AG04449 (cell line): Measurements from ENCODE around the gene CTNNA3.

ENCODE experiments used
- CTCF ChIA-PET: fragments of 350-600 bp; formaldehyde crosslinking; extraction: SDS; loops from one replicate; lab custom pipeline; 2021; ENCODE audit warnings: antibody characterized with exemption; lab: Yijun Ruan, JAX
- POLR2A ChIA-PET: fragments of 400-600, 350-600 bp; formaldehyde crosslinking; extraction: SDS; loops from one replicate; lab custom pipeline; 2020; ENCODE audit warnings: antibody characterized with exemption, inconsistent platforms; lab: Yijun Ruan, JAX
- DNase-seq: peaks from one replicate; pipeline ENCODE4 v3.0.0-alpha.2; 2010; ENCODE audit warnings: low read depth, low spot score
- H3K4me3 ChIP-seq: 2 replicates; pipeline ENCODE4 v1.5.1; 2011; ENCODE audit warnings: low read depth, mild to moderate bottlenecking, control low read depth, low read length
- TF ChIP-seq, protein P1 (sequence below): IDR thresholded peaks from one replicate; pipeline ENCODE4 v1.5.1; 2011; ENCODE audit warnings: mild to moderate bottlenecking, moderate library complexity, low read length, control low read depth, inconsistent platforms; ENCODE audit not compliant: insufficient read depth; ENCODE audit errors: missing control alignments

CTNNA3 gene

DNA sequence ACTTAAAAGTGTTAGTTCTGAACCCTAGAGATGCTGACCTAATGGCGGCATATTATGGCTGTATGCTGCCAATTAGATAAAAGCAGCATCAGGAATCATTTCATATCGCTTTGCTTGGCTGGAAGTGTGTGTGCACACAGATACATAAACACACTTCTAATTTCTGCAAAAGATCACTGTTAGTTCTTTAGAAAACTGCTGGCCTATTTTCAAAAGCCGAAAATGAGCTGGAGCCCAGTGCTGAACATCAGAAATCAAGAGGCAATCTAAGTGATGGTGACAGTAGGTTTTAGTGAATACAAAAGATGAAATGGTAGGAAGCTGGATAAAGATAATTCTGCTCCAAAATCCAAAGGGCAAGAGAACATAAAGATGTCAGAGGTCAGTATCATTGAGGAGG, 1516.0 kb downstream of the CTNNA3 start:
- ChIA-PET POLR2A (no interaction called here), CTCF (interaction anchor here (0.6 to 1.8 kb wide), 5 partner anchors 16 to 754 kb away, joined by 3 to 8 read pairs (median 3); no protein-coding TSS in a partner anchor)
- DNase-seq: no peak
- TF ChIP-seq, protein P1, sequence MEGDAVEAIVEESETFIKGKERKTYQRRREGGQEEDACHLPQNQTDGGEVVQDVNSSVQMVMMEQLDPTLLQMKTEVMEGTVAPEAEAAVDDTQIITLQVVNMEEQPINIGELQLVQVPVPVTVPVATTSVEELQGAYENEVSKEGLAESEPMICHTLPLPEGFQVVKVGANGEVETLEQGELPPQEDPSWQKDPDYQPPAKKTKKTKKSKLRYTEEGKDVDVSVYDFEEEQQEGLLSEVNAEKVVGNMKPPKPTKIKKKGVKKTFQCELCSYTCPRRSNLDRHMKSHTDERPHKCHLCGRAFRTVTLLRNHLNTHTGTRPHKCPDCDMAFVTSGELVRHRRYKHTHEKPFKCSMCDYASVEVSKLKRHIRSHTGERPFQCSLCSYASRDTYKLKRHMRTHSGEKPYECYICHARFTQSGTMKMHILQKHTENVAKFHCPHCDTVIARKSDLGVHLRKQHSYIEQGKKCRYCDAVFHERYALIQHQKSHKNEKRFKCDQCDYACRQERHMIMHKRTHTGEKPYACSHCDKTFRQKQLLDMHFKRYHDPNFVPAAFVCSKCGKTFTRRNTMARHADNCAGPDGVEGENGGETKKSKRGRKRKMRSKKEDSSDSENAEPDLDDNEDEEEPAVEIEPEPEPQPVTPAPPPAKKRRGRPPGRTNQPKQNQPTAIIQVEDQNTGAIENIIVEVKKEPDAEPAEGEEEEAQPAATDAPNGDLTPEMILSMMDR: no peak
- H3K4me3 ChIP-seq: no peak overlapping the region

DNA sequence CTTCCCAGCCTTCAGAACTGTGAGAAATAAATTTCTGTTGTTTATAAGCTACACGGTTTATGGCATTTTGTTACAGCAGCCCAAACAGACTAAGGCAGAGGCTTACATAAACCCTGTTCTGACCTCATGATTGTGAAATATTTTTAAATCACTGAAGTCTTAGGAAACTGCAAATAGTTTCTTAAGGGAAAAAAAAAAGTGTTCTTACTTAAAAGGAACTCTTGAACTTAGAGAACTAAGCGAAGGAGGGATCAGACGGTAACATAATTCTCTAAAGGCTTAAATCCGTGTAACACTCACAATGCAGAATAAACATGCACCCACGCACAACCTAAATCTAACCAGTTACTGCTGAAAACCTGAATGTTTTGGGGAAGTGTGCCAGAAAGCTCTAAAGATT, 1519.2 kb downstream of the CTNNA3 start:
- H3K4me3 ChIP-seq: no peak overlapping the region
- POLR2A ChIA-PET: no interaction called here
- CTCF ChIA-PET: no interaction called here
- TF ChIP-seq, protein P1: no peak
- no peak for DNase-seq

DNA sequence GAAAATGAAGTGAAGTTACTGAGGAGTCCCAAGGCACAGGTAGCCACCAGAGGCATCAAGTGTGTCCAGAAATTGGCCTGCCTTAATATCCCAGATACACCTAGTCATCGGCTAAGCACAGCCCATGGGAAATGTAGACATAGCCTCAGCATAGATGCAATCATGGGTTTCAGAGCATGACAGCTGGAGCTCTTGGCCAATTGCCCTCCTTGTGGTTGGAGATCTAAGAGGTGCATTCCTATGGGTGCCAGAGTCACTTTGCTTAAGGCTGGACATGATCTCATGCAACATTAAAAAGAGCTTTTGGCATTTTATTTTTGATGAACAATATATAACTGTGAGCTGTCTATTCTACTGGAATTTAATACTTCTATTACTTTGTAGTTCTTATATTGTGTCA, 1528.2 kb downstream of the CTNNA3 start:
- TF ChIP-seq, protein P1: no peak
- no peak overlapping the region for H3K4me3 ChIP-seq
- DNase-seq: no peak
- CTCF ChIA-PET: no interaction called here
- POLR2A ChIA-PET: no interaction called here

DNA sequence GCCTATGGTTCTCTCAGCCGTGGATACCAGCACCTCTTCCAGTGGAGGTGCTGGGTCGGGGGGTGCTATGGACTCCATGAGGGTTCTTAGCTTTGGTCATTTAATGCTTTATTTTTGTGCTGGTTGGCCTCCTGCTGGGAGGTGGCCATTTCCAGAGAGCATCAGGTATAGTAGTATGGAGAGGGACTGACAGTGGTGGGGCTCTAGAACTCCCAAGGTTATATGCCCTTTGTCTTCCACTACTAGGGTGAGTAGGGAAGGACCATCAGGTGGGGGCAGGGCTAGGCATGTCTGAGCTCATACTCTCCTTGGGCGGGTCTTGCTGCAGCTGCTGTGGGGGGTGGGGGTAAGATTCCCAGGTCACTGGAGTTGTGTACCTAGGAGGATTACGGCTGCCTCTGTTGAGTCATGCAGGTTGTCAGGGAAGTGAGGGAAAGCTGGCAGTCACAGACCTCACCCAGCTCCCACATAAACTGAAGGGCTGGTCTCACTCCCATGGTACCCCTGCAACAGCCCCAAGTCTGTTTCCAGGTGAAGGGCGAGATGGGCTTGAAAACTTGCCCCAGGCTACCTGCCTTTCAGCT, 1533.3 kb downstream of the CTNNA3 start:
- no peak for DNase-seq
- TF ChIP-seq, protein P1: no peak
- ChIA-PET POLR2A (interaction anchor here (0.6 kb wide), 1 partner anchor 273 kb away, joined by 5 read pairs; no protein-coding TSS in a partner anchor), CTCF (no interaction called here)
- no peak overlapping the region for H3K4me3 ChIP-seq

DNA sequence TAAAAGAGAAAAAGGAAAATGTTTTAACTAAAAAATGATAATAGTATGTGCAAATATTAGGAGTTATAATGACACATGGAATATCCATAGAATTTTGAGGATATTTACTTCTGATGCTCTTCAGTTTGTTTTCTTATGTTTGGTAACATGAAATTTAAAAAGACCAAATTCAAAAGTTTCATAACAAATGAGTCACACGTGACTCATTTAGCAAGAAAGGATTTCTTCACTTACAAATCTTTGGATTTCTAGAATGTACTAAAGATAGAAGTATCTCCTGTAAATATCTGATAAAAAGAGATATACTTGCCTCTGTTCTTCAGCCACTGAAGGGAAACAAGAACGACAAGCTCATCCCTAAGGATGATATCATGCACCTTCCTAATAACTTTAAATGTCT, 1544.6 kb downstream of the CTNNA3 start:
- CTCF ChIA-PET: no interaction called here
- no peak for DNase-seq
- POLR2A ChIA-PET: no interaction called here
- no peak overlapping the region for H3K4me3 ChIP-seq
- TF ChIP-seq, protein P1: no peak

DNA sequence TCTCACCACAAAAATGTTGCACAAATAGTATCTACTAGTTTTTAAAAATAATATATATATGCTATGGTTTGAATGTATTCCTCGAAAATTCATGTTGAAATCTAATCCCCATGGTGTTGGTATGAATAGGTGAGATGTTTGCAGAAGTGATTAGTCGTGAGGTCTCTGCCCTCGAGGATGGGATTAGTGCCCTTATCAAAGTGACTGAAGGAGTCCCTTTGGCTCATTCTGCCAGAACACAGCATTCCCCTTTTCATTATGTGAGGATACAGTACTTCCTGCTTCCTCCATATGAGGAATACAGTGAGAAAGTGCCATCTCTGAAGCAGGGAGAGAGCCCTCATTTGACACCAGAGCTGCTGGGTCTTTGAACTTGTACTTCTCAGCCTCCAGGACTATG, 1547.7 kb downstream of the CTNNA3 start:
- TF ChIP-seq, protein P1: no peak
- H3K4me3 ChIP-seq: no peak overlapping the region
- CTCF ChIA-PET: no interaction called here
- POLR2A ChIA-PET: no interaction called here
- no peak for DNase-seq
